GM19438 (cell line): Measurements from ENCODE around the gene TP53BP2.
"Not testable (repeated sequence)": the region's sequence is repeated elsewhere in the genome, so short reads cannot be mapped to it uniquely, and the experiment has no call there.

ENCODE experiments used
- ATAC-seq: cut with Tn5 transposase; IDR thresholded peaks from one replicate; pipeline ENCODE4 v1.9.1; 2021; ENCODE audit warnings: low read depth; ENCODE audit not compliant: unreplicated experiment

TP53BP2 gene

GRCh38 chr1:223809905-223810304 is 35.8 kb downstream of the TP53BP2 start:
- not testable (repeated sequence) for ATAC-seq

- ATAC-seq: no peak
Measured at GRCh38 chr1:223803211-223803610, 42.5 kb downstream of the TP53BP2 start.

DNA sequence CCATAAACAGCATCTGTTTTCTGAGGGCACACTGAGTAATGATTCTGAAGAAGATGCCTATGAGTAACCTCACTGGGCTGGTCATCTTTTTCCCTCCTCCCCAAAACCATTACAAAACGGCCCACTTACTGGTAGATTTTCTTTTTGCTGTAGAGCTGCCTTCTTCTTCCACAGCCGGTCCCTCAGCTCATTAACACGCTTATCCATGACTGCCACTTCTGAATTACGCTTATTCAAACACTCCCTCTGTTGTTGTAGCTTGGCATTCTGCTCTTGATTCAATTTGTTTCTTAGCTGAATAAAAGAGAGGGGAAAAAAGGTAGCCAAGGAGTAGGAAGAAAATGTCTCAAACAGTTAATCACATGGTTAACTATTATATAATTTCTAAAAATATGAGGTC is 43.1 kb downstream of the TP53BP2 start:
- no peak for ATAC-seq

DNA sequence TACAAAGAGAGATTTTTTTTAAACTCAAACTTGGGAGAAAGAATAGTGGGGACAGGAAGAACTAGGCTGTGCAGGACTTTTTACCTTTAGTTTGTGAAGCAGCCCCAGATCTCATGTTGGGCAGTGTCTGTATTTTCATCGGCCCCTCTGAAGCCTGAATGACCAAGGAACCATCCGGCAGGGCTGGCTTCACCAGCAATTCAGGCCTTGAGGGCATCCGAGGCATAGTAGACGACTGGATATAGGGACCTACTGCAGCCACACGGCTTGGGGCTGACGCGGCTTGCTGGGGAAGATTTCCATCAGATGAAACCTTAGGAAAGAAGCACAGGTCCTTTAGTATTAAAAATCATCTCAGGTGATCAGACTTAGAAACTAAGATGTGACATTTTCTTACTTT is 43.7 kb downstream of the TP53BP2 start:
- no peak for ATAC-seq

GRCh38 chr1:223796210-223796609 is 49.5 kb downstream of the TP53BP2 start:
- no peak for ATAC-seq

DNA sequence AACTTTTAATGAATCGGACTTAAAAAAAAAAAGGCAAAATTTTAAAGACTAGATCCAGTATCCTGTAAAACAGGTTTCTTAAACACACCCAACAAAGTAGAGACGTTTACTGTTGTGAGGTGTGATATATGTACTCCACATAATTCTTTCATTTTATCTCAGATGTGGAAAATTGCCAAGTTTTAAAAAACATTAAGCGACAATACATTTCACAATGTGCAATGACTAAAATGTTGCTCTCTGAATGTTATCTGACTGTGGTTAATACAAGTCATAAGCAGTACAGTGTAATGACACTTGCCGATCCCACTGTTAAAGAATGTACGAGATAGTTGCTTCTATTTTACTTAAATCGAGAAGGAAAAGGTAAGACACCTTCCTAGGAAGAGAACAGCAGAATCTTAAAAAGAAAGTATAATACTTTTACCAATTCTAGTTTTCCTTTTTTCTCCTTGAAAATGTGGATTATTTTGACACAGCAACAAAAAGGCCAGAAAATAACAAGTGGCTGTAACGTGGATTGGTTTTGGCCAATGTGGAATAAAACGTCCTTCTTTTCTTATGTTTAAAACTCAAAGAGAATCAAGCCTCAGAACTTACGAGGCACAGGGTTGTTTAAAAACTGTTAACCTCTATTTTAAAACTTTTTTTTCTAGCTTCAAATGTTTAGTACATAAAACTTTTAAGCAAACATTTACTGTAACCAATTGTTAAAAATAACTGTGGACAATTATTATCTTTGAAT is 51.4 kb downstream of the TP53BP2 start:
- ATAC-seq: no peak

GRCh38 chr1:223793716-223794115 is 52.0 kb downstream of the TP53BP2 start:
- ATAC-seq: no peak

DNA sequence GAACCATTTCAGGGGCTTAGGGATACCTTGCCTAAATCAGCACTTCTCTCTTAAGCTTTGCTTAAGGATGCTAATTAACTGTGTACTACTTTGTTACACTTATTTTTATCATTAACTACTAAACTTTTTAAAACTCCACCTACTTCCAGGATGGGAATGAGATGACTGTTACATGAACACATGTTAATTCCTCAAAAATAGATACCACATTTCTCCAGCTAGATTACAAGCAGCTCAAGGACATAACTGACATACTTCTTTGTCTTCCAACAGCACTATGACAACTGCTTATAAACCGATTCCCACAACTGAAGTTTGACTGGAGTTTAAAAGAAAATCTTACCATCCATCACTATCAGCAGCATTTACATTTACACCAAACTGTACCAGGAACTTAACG is 53.7 kb downstream of the TP53BP2 start:
- ATAC-seq: no peak

- no peak for ATAC-seq
Measured at GRCh38 chr1:223788746-223789415, 56.9 kb downstream of the TP53BP2 start.

- ATAC-seq: no peak
Measured at GRCh38 chr1:223785808-223786207, 59.9 kb downstream of the TP53BP2 start.

GRCh38 chr1:223784541-223784940 is 61.2 kb downstream of the TP53BP2 start:
- ATAC-seq: no peak

DNA sequence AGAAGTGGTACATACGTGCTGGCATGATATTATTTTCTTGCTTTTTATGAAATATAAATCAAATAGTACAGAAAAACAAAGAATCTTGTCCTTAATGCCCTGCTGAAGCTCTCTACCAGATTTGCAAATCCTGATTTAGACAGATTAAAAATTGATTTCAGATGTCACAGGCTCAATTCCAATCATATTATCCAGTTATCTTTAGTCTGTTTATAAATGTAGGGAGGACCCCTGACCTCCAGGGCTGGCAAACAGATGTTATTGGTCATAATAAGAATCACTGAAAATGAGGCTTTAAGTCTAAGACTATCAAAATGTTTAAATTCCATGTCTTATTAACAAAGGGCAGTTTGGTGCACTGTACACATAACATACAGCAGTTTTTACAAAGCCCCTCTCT is 62.1 kb downstream of the TP53BP2 start:
- no peak for ATAC-seq

DNA sequence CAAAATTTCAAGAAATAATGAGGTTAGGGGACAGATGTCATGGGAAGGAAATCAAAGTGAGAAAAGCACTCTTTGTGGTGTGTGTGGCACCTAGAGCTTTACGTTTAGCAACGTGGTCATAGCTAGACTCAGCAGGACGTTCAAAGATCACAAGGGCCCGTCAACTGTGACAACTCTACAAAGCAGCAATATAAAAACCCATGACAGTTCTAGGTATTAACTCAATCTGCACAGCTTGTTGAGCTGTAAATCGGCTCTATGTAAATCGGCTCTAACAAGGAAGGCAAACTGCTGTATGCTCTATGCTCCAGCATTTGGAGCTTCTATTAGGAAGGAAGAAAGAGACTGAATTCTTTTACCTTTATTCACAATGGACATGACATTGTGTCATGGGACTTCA is 64.8 kb downstream of the TP53BP2 start:
- ATAC-seq: no peak

DNA sequence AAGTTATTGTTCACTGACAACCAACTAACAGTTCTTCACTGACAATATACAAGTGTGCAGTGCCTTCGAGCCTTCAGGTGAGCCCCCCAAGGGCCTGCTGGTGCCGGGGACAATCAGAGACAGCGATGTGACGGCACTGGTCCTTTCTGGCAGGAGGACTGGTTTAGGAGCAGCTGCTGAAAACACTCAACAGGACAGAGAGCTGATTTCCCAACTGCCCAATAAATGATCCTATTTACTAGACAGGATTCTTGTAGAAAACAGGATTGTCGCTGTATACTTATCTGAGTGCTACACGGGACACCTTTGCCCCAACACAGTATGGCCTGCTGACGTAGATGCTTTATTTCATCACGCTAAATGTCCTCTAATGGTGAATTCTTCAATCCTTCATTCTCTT is 65.4 kb downstream of the TP53BP2 start:
- no peak for ATAC-seq

DNA sequence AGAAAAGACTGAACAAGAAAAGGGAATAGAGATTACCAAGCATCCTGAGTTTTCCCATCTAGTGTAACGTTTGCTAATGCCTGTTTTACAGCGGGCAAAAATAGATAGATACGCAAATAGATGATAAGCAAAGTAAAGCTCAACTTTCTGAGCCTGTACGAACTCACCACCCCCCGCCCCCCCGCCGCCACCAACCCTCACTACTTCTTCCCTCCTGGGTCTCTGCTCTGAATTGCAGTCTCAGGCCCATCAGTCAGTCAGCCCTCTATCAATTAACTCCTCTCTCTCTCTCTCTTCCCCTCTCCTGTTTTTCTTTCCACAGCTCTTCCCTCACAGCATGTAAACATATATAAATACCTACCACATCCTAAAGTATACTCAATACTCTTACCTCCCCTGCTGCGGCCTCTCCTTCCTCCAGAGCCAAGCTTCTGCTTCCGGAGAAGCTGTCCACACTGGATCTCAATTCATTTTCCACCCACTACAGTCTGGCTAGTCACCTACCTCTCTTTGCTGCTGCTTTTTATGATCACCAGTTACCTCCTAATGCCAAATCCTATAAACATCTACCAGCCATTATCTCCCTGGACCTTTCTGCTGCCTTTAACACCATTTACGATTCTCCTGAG is 68.8 kb downstream of the TP53BP2 start:
- no peak for ATAC-seq

DNA sequence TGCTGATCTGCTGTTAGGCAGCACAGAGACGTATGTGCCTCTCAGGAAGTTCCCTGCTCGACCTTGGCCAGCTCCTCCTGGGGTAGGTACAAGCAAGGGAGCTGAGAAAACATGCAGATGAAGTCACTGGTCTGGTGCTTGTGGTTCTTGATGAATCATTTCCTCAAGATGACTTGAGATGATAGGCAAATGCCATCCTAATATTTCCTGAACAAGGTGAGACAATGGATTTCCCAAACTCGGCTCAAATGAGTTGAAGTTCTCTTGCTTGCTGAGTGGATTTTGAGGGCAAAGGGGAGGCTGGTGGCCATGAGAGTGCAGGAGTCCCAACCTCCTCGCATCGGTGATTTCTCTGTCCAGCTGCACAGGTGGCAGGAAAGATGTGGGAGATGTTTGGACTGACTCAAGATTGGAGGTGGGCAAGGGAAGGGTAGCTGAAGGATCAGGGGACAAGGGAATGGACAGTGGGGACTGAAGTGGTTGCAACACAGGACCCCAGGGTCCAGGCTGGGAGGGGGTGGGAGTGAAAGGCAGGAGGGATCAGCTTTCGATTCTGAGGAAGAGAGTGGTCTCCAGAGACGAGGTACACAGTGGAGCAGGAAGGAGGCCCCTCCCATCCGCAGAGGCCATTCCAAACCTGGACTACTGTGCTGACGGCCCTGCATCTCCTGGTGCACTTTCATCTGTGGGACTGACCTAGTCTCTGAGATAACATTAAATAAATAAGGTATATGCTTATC is 69.5 kb downstream of the TP53BP2 start:
- ATAC-seq: no peak

GRCh38 chr1:223775711-223776074 is 70.1 kb downstream of the TP53BP2 start:
- no peak for ATAC-seq

GRCh38 chr1:223775054-223775453 is 70.7 kb downstream of the TP53BP2 start:
- no peak for ATAC-seq

- no peak for ATAC-seq
Measured at GRCh38 chr1:223774134-223774814, 71.5 kb downstream of the TP53BP2 start.

- no peak for ATAC-seq
Measured at GRCh38 chr1:223772771-223773160, 73.0 kb downstream of the TP53BP2 start.
